OCI-LY1 (cell line): ENCODE measurements around the gene SNRNP70.

Experiments used
- H2AFZ ChIP-seq: fragments of 200-600 bp; sonication (generic), shearing (Covaris generic); 2 replicates; pipeline ENCODE4 v1.6.0; 2014; ENCODE audit warnings: antibody characterized with exemption, mild to moderate bottlenecking, low read length
- H3F3A ChIP-seq: fragments of 200-600 bp; sonication (generic), shearing (Covaris generic); 2 replicates; pipeline ENCODE4 v1.6.0; 2014; ENCODE audit warnings: mild to moderate bottlenecking, antibody characterized with exemption, low read length, moderate library complexity; ENCODE audit not compliant: insufficient read depth
- H3K27ac ChIP-seq: fragments of 200-600 bp; sonication (generic); 2 replicates; pipeline ENCODE4 v1.5.1; 2014; ENCODE audit warnings: low read length, mixed run types, mild to moderate bottlenecking, low read depth; ENCODE audit not compliant: poor library complexity, severe bottlenecking
- H3K27me3 ChIP-seq: fragments of 200-600 bp; sonication (generic); 2 replicates; pipeline ENCODE4 v1.6.0; 2014; ENCODE audit warnings: antibody characterized with exemption, mild to moderate bottlenecking, low read length, moderate library complexity; ENCODE audit not compliant: insufficient read depth
- H3K36me3 ChIP-seq: fragments of 200-600 bp; sonication (generic); 2 replicates; pipeline ENCODE4 v1.6.1; 2014; ENCODE audit warnings: mild to moderate bottlenecking, antibody characterized with exemption, low read length, moderate library complexity, mixed read lengths; ENCODE audit not compliant: insufficient read depth
- H3K4me1 ChIP-seq: fragments of 200-600 bp; sonication (generic); 2 replicates; pipeline ENCODE4 v1.5.1; 2014; ENCODE audit warnings: mild to moderate bottlenecking, low read length, moderate library complexity; ENCODE audit not compliant: insufficient read depth, severe bottlenecking
- H3K4me2 ChIP-seq: fragments of 200-600 bp; sonication (generic), shearing (Covaris generic); 2 replicates; pipeline ENCODE4 v1.6.1; 2014; ENCODE audit warnings: low read length
- H3K4me3 ChIP-seq: fragments of 200-600 bp; sonication (generic); 2 replicates; pipeline ENCODE4 v1.5.1; 2014; ENCODE audit warnings: low read length, low read depth, mild to moderate bottlenecking, mixed read lengths; ENCODE audit not compliant: poor library complexity, severe bottlenecking
- H3K79me2 ChIP-seq: fragments of 200-600 bp; shearing (Covaris generic); 2 replicates; pipeline ENCODE4 v1.6.1; 2016; ENCODE audit warnings: mixed run types, low read length, mixed read lengths; ENCODE audit not compliant: insufficient read depth
- H3K9ac ChIP-seq: fragments of 200-600 bp; sonication (generic), shearing (Covaris generic); 2 replicates; pipeline ENCODE4 v1.6.1; 2014; ENCODE audit warnings: mild to moderate bottlenecking, low read length, mixed read lengths
- H3K9me2 ChIP-seq: fragments of 200-600 bp; sonication (generic), shearing (Covaris generic); 2 replicates; pipeline ENCODE4 v1.6.1; 2014; ENCODE audit warnings: low read depth, mild to moderate bottlenecking, low read length, mixed read lengths
- H3K9me3 ChIP-seq: fragments of 200-600 bp; shearing (Covaris generic); 2 replicates; pipeline ENCODE4 v1.6.1; 2014; ENCODE audit warnings: low read length, mixed read lengths
- H4K20me1 ChIP-seq: fragments of 200-600 bp; sonication (generic), shearing (Covaris generic); 2 replicates; pipeline ENCODE4 v1.6.0; 2016; ENCODE audit warnings: mild to moderate bottlenecking, low read length; ENCODE audit not compliant: insufficient read depth
- CTCF ChIP-seq: fragments of 200-600 bp; sonication (generic), shearing (Covaris generic); IDR thresholded peaks from 2 replicates; pipeline ENCODE4 v1.5.1; 2017; ENCODE audit warnings: mild to moderate bottlenecking, antibody characterized with exemption, low read length, moderate library complexity, mixed read lengths
- EZH2 ChIP-seq: fragments of 200-600 bp; sonication (generic), shearing (Covaris generic); IDR thresholded peaks from 2 replicates; pipeline ENCODE4 v1.8.0; 2017; ENCODE audit warnings: borderline replicate concordance, mixed run types, mild to moderate bottlenecking, antibody characterized with exemption, low read length, moderate library complexity, mixed read lengths

SNRNP70 gene

GRCh38 chr19:49106648-49107135 lies 21.4 kb downstream of the SNRNP70 start:
- peak; percentile 95 for TF ChIP-seq CTCF
- no peak for TF ChIP-seq EZH2
- H4K20me1 ChIP-seq = no peaks in the 10 kb centered on the region
- no peak overlapping the region for H3K4me2 ChIP-seq
- no peaks in the 10 kb centered on the region for H3K9me2 ChIP-seq
- H3K27me3 ChIP-seq = no peaks in the 10 kb centered on the region
- H3K79me2 ChIP-seq = no peaks in the 10 kb centered on the region
- H3K9ac ChIP-seq = no peak overlapping the region
- no peaks in the 10 kb centered on the region for H3K4me1 ChIP-seq
- H3K27ac ChIP-seq = no peak overlapping the region
- no peak overlapping the region for H2AFZ ChIP-seq
- peaks cover 7% of the 10 kb centered on the region; the same call in 1 of the 2 replicates for H3F3A ChIP-seq
- peaks cover 75% of the 10 kb centered on the region for H3K36me3 ChIP-seq
- H3K9me3 ChIP-seq = no peaks in the 10 kb centered on the region
- no peak overlapping the region for H3K4me3 ChIP-seq

GRCh38 chr19:49107625-49108459 lies 22.6 kb downstream of the SNRNP70 start:
- H3K4me2 ChIP-seq = no peak overlapping the region
- H3K4me3 ChIP-seq = no peak overlapping the region
- no peaks in the 10 kb centered on the region for H3K9me3 ChIP-seq
- H3F3A ChIP-seq = peaks cover 7% of the 10 kb centered on the region; the same call in 1 of the 2 replicates
- TF ChIP-seq EZH2 = no peak
- no peak for TF ChIP-seq CTCF
- H3K79me2 ChIP-seq = no peaks in the 10 kb centered on the region
- H4K20me1 ChIP-seq = no peaks in the 10 kb centered on the region
- no peaks in the 10 kb centered on the region for H3K4me1 ChIP-seq
- no peaks in the 10 kb centered on the region for H3K9me2 ChIP-seq
- H2AFZ ChIP-seq = no peak overlapping the region
- H3K36me3 ChIP-seq = peaks cover 66% of the 10 kb centered on the region
- H3K27ac ChIP-seq = no peak overlapping the region
- no peaks in the 10 kb centered on the region for H3K27me3 ChIP-seq
- H3K9ac ChIP-seq = no peak overlapping the region

GRCh38 chr19:49109051-49109450 lies 23.8 kb downstream of the SNRNP70 start:
- Histone ChIP-seq H3K4me3 (no peak overlapping the region), H2AFZ (no peak overlapping the region), H3K27ac (no peak overlapping the region), H3F3A (peaks cover 7% of the 10 kb centered on the region; the same call in 1 of the 2 replicates), H3K9me3 (no peaks in the 10 kb centered on the region), H4K20me1 (no peaks in the 10 kb centered on the region), H3K4me2 (no peak overlapping the region), H3K79me2 (no peaks in the 10 kb centered on the region), H3K9me2 (no peaks in the 10 kb centered on the region), H3K27me3 (no peaks in the 10 kb centered on the region), H3K9ac (no peak overlapping the region), H3K36me3 (peaks cover 54% of the 10 kb centered on the region), H3K4me1 (peaks cover 6% of the 10 kb centered on the region)
- TF ChIP-seq CTCF = no peak
- TF ChIP-seq EZH2 = no peak
